ENCODE data around the gene MAGEF1.

MAGEF1 gene

GRCh38 chr3:184711493-184712247 lies at the start of gene MAGEF1:
MAGEF1 (minus strand) TSS chr3:184712064; CDS start chr3:184711821, 243 bp downstream.
- Histone ChIP-seq H3K4me3 (ENCODE audit: low read depth, low read length, poor library complexity, severe bottlenecking) (peak within 1 kb of the TSS; percentile 90), H3K4me2 (ENCODE audit: low read length) (peak within 1 kb of the TSS; percentile 87), H3K27ac (ENCODE audit: low read depth, low read length, poor library complexity, severe bottlenecking) (peak within 1 kb of the TSS; percentile 49), H3F3A (ENCODE audit: insufficient read depth, low read length) (no peaks in the 10 kb centered on the region), H3K9me2 (ENCODE audit: low read depth, low read length) (no peaks in the 10 kb centered on the region), H3K36me3 (ENCODE audit: insufficient read depth, low read length) (peaks cover 32% of the 10 kb centered on the region), H3K9ac (ENCODE audit: low read length) (peak within 1 kb of the TSS; percentile 92), H2AFZ (ENCODE audit: low read length) (peak within 1 kb of the TSS; percentile 59), H3K79me2 (ENCODE audit: insufficient read depth, low read length) (no peaks in the 10 kb centered on the region; the same call in 1 of the 2 replicates), H4K20me1 (ENCODE audit: insufficient read depth, low read length) (no peaks in the 10 kb centered on the region), H3K4me1 (ENCODE audit: insufficient read depth, low read length, severe bottlenecking) (peaks cover 20% of the 10 kb centered on the region), H3K9me3 (ENCODE audit: low read length) (no peaks in the 10 kb centered on the region), H3K27me3 (ENCODE audit: insufficient read depth, low read length) (no peaks in the 10 kb centered on the region)
- TF ChIP-seq CTCF (IDR thresholded peaks at IDR 0.05; ENCODE audit: low read length): no peak
- TF ChIP-seq EZH2 (IDR thresholded peaks at IDR 0.05; ENCODE audit: borderline replicate concordance, low read length): no peak

GRCh38 chr3:184761075-184761841 lies 49.4 kb upstream of the MAGEF1 start:
- H3K36me3 ChIP-seq (ENCODE audit: insufficient read depth, low read length): no peaks in the 10 kb centered on the region
- H3K4me2 ChIP-seq (ENCODE audit: low read length): no peak overlapping the region
- no peaks in the 10 kb centered on the region for H3K9me2 ChIP-seq (ENCODE audit: low read depth, low read length)
- peaks cover 5% of the 10 kb centered on the region for H3K4me1 ChIP-seq (ENCODE audit: insufficient read depth, low read length, severe bottlenecking)
- H3K27me3 ChIP-seq (ENCODE audit: insufficient read depth, low read length): no peaks in the 10 kb centered on the region
- H3K4me3 ChIP-seq (ENCODE audit: low read depth, low read length, poor library complexity, severe bottlenecking): no peak overlapping the region
- TF ChIP-seq EZH2 (IDR thresholded peaks at IDR 0.05; ENCODE audit: borderline replicate concordance, low read length): no peak
- TF ChIP-seq CTCF (IDR thresholded peaks at IDR 0.05; ENCODE audit: low read length): no peak
- no peak overlapping the region for H2AFZ ChIP-seq (ENCODE audit: low read length)
- H3K9ac ChIP-seq (ENCODE audit: low read length): no peak overlapping the region
- no peaks in the 10 kb centered on the region for H4K20me1 ChIP-seq (ENCODE audit: insufficient read depth, low read length)
- H3K9me3 ChIP-seq (ENCODE audit: low read length): no peaks in the 10 kb centered on the region
- H3F3A ChIP-seq (ENCODE audit: insufficient read depth, low read length): no peaks in the 10 kb centered on the region
- H3K79me2 ChIP-seq (ENCODE audit: insufficient read depth, low read length): no peaks in the 10 kb centered on the region
- no peak overlapping the region for H3K27ac ChIP-seq (ENCODE audit: low read depth, low read length, poor library complexity, severe bottlenecking)

- Histone ChIP-seq H2AFZ (ENCODE audit: low read length) (no peak overlapping the region), H3K36me3 (ENCODE audit: insufficient read depth, low read length) (no peaks in the 10 kb centered on the region), H3K9me2 (ENCODE audit: low read depth, low read length) (no peaks in the 10 kb centered on the region), H3K9me3 (ENCODE audit: low read length) (no peaks in the 10 kb centered on the region), H3K4me1 (ENCODE audit: insufficient read depth, low read length, severe bottlenecking) (peaks cover 12% of the 10 kb centered on the region), H3K79me2 (ENCODE audit: insufficient read depth, low read length) (no peaks in the 10 kb centered on the region), H3K9ac (ENCODE audit: low read length) (no peak overlapping the region), H3K4me2 (ENCODE audit: low read length) (no peak overlapping the region), H3K27me3 (ENCODE audit: insufficient read depth, low read length) (no peaks in the 10 kb centered on the region), H3K27ac (ENCODE audit: low read depth, low read length, poor library complexity, severe bottlenecking) (no peak overlapping the region), H4K20me1 (ENCODE audit: insufficient read depth, low read length) (no peaks in the 10 kb centered on the region), H3K4me3 (ENCODE audit: low read depth, low read length, poor library complexity, severe bottlenecking) (no peak overlapping the region), H3F3A (ENCODE audit: insufficient read depth, low read length) (no peaks in the 10 kb centered on the region)
- no peak for TF ChIP-seq CTCF (IDR thresholded peaks at IDR 0.05; ENCODE audit: low read length)
- no peak for TF ChIP-seq EZH2 (IDR thresholded peaks at IDR 0.05; ENCODE audit: borderline replicate concordance, low read length)
Measured at GRCh38 chr3:184760337-184761074, 48.6 kb upstream of the MAGEF1 start.

Data from OCI-LY1 (cell line).